GM18870 (cell line): Measurements from ENCODE around the gene GRXCR2.
"Not testable (repeated sequence)": the region's sequence is repeated elsewhere in the genome, so short reads cannot be mapped to it uniquely, and the experiment has no call there.

Experiments used
- ATAC-seq: cut with Tn5 transposase; IDR thresholded peaks from one replicate; pipeline ENCODE4 v1.9.1; 2021; ENCODE audit warnings: moderate library complexity; ENCODE audit not compliant: unreplicated experiment

Gene GRXCR2

DNA sequence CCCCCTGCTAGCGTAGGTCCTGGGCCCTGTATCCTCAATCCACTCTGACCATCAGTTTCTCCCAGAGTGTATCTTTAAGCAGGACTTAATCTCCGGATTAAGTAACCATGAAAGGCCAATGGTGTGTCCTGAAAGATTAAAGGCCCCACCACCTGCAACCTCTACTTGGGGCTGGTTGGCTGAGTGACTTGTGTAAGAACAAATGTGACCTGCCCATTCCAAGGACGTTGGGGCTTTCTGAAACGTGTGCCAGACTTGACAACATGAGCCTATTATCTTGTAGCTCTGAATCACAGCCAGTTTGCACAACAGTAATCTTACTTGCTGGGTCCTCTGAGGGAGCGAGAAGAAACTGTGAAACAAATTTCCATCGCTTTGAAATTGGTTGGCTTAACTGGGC, 34.5 kb downstream of the GRXCR2 start:
- no peak for ATAC-seq

DNA sequence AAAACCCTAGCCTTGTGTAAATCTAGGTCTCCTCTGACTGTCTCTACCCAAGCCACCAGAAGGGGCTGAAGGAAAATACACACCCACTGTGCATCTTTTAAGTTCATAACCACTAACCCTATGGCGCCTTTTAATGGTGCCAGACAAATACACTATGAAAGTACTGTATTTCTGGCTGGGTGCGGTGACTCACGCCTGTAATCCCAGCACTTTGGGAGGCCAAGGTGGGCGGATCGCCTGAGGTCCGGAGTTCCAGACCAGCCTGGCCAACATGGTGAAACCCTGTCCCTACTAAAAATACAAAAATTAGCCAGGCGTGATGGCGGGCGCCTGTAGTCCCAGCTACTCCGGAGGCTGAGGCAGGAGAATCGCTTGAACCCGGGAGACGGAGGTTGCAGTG, 36.6 kb downstream of the GRXCR2 start:
- not testable (repeated sequence) for ATAC-seq

DNA sequence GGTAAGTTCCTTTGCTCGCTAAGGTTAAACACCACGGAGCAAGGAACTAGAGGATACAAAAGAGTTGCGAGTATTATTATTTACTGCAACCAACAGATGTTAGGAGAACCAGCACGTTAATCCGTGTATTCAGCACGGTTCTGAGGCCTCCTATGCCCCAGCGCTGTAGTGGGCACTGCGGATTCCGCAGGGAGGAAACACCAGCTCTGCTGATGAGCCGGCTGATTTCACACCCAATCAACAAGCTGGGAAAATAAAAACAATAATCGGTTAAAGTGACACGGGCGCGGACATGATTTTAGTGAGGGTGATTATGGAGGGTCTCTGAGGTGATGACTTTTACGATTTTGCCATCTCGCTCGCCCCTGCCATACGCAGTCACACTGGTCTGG, 37.0 kb downstream of the GRXCR2 start:
- ATAC-seq: no peak

DNA sequence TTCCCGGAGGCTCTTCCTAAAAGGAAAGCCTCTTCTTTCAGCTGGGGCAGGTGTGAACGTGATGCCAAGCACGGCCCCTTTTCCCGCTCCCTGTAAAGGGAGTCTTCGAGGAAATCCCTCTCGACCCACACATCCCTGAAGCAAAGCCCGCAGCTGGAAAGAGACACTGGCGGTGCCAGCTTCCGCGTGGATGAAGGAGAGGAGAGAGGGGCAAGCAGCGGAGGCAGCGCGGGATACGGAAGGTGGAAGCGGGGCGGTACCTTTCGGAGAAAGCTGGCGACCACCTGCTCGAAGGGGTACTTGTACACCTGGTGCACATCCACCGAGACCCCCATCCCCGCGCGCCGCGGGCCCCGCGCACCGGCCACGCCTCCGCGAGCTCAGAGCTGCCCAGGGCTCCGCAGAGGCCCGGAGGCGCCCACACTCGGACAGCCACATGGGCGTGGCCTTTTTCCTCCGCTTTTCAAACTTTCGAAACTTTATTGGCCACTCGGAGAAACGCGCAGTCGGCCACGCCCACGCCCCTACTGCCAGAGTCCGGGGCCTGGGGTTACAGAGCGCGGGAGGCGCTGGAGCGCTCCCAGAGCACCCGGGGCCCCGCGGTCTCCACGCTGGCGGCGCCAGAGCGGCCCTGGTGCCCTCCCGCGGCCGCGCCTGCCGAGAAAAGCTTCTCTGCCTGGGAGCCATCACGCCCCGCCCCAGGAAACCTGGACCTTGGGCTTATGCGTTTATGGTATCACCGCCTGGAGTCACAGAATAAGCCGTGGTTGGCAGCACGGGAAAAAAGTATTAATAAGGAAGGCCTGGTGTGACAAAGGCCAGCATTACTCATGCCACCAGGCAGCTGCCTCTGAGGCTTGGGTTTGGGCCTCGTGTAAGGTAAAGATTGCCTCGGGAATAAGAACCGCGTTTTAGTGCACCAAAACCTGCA, 37.6 kb downstream of the GRXCR2 start, which contains the start of gene PRELID2:
PRELID2 (minus strand) TSS at position 426 of the 931 bp plus-strand sequence; CDS start at position 335, 91 bp downstream.
- ATAC-seq: peak; percentile 76

DNA sequence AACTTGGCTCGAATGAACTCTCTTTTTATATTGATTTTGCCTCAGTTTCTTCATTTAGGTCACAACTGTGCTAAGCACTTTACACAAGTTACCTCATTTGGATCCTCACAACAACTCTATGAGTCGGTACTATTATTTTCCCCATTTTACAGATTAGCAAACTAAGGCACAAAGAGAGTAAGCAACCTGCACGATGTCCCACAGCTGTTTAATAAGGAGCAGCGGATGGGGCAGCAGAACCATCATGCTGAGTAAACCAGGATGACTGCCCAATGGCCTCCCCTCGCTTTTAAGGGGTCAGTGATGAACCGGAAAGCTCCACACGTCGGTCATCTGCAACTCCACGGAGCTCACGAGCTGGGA, 38.3 kb downstream of the GRXCR2 start:
- no peak for ATAC-seq

DNA sequence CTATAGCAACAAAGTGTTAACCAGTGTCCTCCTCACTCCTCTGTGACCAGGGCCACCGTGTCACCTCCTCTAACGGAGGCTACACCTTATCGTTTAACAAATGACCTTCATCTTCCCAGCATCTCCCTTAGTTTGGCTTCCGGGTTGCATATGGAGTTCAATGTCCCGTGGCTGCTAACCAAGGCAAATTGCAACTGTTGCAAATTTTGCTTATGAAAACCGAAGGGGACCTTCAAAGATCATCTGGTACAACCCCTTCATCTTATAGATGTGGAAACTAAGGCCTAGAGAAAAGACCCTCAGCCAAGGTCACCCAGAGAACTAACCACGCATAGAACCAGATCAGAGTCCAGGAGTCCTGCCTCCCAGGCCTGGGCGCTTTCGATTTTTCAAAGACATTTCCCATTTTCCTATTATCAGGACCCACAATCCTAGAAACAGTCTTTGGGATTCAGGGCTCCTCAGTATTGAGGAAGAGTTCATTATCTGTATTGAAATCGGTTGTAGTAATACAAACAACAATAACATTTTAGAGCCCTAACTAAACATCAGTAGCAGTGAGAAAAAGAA, 39.1 kb downstream of the GRXCR2 start:
- ATAC-seq: no peak

DNA sequence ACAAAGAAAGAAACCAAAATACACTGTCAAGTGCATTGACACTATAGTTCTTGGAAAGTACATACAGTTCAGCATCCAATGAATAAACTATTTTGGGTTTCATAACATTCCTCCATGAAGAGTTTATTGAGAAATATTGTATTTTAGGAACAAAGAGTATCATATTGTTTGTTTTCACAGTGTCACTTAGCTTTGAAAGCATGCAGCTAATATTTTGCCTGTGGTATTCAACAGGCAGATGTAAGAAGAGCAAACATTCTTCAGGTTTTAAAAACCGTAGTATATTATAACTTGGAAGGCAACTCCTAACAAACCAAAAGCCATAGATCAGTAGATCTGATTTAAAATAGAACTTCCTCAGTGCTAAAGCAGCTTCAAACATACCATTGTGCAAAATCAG, 42.2 kb downstream of the GRXCR2 start:
- no peak for ATAC-seq

DNA sequence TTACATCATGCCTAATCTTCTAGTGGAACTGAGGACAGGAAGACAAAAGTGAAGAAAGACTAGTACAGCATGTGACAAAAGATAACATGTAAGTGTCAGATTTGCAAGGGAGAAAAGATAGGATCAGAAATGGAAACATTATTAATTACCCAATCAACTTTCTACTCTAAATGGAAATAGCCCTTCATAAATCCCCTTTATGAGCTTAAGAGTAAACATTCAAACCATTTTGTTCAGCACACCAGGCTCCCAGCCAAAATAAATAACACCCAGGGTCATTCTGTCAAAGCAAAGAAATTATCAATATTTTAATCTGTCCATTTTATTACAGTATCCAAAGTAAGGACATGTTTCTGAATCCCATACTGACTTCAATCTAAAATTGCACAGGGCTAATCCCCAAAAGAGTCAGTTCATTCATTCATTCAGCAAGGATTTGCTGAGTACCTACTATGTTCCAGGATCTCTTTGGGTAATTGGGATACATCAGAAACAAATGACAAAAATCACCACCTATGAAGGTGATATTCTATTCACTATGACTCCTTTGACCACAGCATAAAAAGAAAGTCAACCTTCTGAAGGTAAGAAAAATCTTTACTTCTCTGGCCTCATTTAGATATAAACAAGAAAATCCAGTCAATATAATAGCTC, 43.0 kb downstream of the GRXCR2 start:
- no peak for ATAC-seq

DNA sequence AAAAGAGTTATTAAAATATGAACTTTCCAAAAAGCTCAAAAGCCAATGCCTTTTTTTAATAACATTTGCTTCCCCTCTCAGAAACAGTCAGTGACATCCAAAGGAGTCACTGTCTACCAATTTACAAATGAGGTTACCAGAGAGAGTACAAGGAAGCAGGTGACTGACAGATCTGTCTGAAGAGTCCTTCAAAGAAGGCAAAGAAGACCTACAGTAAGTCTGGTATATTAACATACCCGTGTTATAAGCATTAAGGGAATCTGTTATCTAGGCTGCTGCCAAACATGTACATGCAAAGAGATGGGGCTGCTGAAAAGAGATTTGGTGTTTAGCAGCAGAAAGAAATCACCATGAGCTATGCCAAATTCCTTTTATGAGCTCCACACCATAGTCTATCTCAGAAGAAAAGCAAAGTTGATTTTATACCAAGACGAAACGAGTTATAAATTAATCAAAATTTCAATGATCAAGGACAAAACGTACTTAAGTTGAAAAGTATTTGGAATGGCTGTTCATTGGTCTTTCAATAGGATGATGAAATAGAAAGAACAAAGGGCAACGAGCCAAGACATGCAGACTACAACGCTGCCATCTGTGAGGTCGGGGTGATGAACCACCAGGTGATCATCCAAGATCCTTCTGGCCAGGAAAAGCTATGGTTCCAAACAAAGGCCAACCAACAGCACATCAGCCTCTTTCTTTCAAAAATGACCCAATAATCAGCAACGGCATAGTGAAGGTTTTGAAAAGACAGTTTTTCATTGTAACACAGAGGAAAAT, 45.7 kb downstream of the GRXCR2 start:
- no peak for ATAC-seq

DNA sequence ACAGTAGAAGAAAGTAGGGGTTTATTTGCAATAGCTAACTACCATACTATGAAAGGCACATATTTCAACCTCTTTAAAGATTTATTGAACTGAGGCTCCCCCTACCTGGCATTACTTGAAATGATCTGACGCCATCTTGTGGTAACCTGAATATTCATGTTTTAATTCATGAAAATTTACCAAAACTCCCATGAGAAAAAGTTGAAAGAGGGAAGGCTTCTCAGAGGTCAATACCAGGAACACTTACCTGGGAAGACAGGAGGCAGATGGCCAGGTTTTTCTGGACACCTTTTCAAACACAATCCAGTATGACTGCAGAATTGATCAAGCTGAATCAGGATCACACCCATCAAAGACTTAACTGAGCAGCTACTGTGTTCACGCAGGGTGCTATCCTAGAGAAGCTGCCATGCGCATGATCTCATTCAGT, 47.0 kb downstream of the GRXCR2 start:
- peak; percentile 65 for ATAC-seq

DNA sequence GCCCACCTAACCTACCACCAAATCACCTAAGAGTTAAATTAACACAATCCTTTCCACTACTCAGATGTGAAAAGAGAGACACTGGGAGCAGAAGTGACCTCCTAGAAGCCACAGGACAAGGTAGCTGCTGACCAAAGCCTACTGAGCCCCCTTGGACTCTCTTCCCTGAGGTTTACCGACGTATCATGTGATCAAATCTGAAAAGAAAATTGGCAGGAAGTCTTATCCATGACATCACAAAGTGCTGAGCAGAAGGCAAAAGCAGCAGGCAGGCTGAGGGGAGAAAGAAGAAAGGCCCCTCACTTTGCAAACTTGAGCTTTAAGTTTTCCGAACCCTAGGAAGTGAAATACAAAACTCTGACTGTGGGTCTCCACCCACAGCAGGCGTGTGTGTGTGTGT, 48.8 kb downstream of the GRXCR2 start:
- no peak for ATAC-seq

DNA sequence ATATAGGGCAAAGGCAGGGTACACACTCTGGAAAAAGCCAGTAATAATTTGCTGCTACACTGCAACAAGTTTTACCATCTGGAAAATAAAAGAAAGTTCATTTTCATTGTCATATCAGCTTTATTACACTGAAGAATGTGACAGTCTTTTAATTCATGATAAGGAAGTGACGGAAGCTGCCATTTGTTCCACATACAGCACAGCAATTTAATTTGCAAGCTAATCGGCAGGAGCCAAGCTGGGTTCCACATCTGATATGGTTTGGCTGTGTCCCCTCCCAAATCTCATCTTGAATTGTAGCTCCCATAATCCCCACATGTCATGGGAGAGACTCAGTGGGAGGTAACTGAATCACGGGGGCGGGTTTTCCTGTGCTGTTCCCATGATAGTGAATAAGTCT, 54.2 kb downstream of the GRXCR2 start:
- ATAC-seq: no peak

DNA sequence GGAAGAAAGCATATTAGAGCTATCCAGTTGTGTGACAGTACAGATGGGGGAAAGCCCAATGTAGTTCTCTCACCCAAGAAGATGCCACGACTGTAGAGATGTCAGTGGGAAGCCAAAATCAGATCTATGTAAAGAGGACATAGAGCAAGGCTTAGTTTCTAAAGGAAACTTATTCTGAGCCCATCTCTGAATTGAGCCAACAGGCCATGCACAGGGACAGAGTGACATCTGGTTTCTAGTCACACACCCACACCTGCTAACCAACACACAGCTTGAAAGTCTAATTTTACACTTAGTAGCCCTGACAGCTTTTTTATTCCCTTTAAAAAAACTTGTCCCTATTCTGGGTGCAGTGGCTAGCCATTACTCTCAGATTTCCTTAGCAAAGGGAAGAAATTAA, 59.9 kb downstream of the GRXCR2 start:
- no peak for ATAC-seq

DNA sequence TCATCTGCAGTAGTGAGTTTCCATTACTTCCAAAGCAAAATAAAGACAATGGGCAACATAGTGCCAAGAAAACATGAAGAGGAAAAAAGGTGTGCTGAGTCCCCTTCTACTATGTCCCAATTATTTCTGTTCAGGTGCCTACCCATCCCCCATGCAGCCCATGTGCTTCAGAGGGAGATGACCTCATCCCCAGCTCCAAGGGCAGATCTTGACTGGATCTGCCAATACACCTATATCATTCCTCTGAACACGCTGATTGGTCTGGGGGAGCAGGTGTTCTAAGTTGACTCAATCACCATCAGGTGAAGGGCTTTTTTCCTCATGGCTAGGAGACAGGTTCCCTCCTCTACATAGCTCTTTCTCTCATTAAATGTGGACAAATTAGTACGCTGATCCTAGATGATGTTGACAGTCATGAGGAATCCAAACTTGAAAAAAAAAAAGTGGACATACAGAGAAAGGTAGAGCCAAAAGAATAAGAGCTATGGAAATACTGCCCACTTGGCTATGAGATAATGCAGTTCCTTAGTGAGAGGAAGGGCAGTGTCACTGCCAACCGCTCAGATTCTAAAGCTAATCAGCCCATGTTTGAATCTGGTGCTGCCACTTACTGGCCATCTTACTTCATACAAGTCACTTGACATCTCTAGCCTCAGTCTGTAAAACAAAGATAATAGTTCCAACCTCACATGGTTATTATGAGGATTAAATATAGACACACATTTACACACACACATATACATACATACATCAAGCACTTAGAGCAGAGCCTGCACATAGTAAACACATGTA, 60.8 kb downstream of the GRXCR2 start:
- no peak for ATAC-seq
